ENCODE data around the gene SLC46A2. TPM values are rescaled to one million over a fixed set of nuclear protein-coding genes. Genes with fewer than 3 reads are reported as not detected.

The SLC46A2 gene
- total and polyA plus RNA-seq, 2 of the 8 experiments (the other 6 are each of a cell fraction or from before 2014, with no cell fraction given), result 0.03 TPM; not detected in 1

GRCh38 chr9:112911736-112912135 lies 21.1 kb upstream of the SLC46A2 start:
- no peak overlapping the region for H2AK5ac ChIP-seq (ENCODE audit: low read depth, low read length)
- no peaks in the 10 kb centered on the region for H3K79me2 ChIP-seq (ENCODE audit: control insufficient read depth in 1 of 2, insufficient read depth in 2 of 2, low read length in 2 of 2)
- peaks cover 5 to 9% of the 10 kb centered on the region in 2 experiments for H3K9me3 ChIP-seq (ENCODE audit: insufficient read depth in 2 of 2, low read depth in 1 of 2, low read length in 1 of 2)
- no peak overlapping the region for H2AFZ ChIP-seq (ENCODE audit: low read length)
- no peak overlapping the region for H2BK5ac ChIP-seq (ENCODE audit: low read depth, low read length)
- H3K4me3 ChIP-seq (ENCODE audit: extremely low read depth in 1 of 4, insufficient read depth in 2 of 4, low read depth in 3 of 4, low read length in 4 of 4), result no peak overlapping the region
- CTCF ChIA-PET (ENCODE audit: partially characterized antibody), result interaction anchor here (0.7 to 4.9 kb wide), 5 partner anchors 8 to 76 kb away, joined by 3 to 28 read pairs (median 4); no protein-coding TSS in a partner anchor
- no peak overlapping the region for H3K18ac ChIP-seq (ENCODE audit: extremely low read depth, low read length)
- FAIRE-seq (no peak), DNase-seq (ENCODE audit: low read depth in 1 of 2, low spot score in 2 of 2) (no peak)
- no peak overlapping the region for H2BK12ac ChIP-seq (ENCODE audit: low read depth, low read length)
- H3K4me1 ChIP-seq (replicated peaks in 1 of 4; ENCODE audit: control insufficient read depth in 3 of 4, insufficient read depth in 4 of 4, low read length in 3 of 4), result no peaks in the 10 kb centered on the region
- no peaks in the 10 kb centered on the region for H3K23me2 ChIP-seq (ENCODE audit: low read depth, low read length)
- H3K4ac ChIP-seq (replicated peaks; ENCODE audit: insufficient read length, low read depth, low read length), result no peak overlapping the region
- H4K20me1 ChIP-seq (replicated peaks in 1 of 2; ENCODE audit: control insufficient read depth in 1 of 2, insufficient read depth in 2 of 2, low read length in 2 of 2), result no peaks in the 10 kb centered on the region
- no peak overlapping the region for H4K5ac ChIP-seq (ENCODE audit: insufficient read length, low read depth, low read length)
- POLR2A ChIA-PET (ENCODE audit: partially characterized antibody), result no interaction called here
- no peak overlapping the region for H2BK20ac ChIP-seq (ENCODE audit: low read length)
- H2BK15ac ChIP-seq (ENCODE audit: low read length), result no peak overlapping the region
- no peak overlapping the region for H3K9ac ChIP-seq (replicated peaks in 1 of 4; ENCODE audit: extremely low read depth in 1 of 4, low read depth in 3 of 4, low read length in 3 of 4)
- H3K56ac ChIP-seq (replicated peaks; ENCODE audit: insufficient read length, low read depth, low read length), result no peak overlapping the region
- H3K27me3 ChIP-seq (replicated peaks in 1 of 4; ENCODE audit: control insufficient read depth in 3 of 4, extremely low read depth in 1 of 4, insufficient read depth in 3 of 4, low read length in 3 of 4), result no peaks in the 10 kb centered on the region; a peak in 1 of 7 replicates
- no peak overlapping the region for H3K4me2 ChIP-seq (ENCODE audit: insufficient read depth in 1 of 2, low read depth in 2 of 2, low read length in 2 of 2)
- no peak overlapping the region for H2BK120ac ChIP-seq (replicated peaks; ENCODE audit: low read depth, low read length)
- no peak overlapping the region for H3K14ac ChIP-seq (ENCODE audit: insufficient read length)
- no peak overlapping the region for H4K91ac ChIP-seq (replicated peaks; ENCODE audit: insufficient read length, low read length)
- H4K8ac ChIP-seq (ENCODE audit: extremely low read depth, insufficient read depth, low read length), result no peak overlapping the region
- TF ChIP-seq YY1 (IDR thresholded peaks at IDR 0.05; ENCODE audit: low read depth, low read length) (no peak), GTF2F1 (IDR thresholded peaks at IDR 0.05; ENCODE audit: borderline replicate concordance, low read depth, low read length) (no peak)
- H3K27ac ChIP-seq (ENCODE audit: low read depth, low read length), result no peak overlapping the region
- H3K79me1 ChIP-seq (ENCODE audit: low read depth, low read length), result no peaks in the 10 kb centered on the region
- 90% methylated on average over 2 of the region's 2 CpGs; no CpG with 5 or more reads in 1 of the 2 experiments for WGBS, 2 experiments (ENCODE audit: extremely low coverage in 1 of 2, insufficient coverage in 1 of 2, insufficient read length in 1 of 2, insufficient replicate concordance in 2 of 2, low coverage in 1 of 2, low lambda C conversion rate in 2 of 2, missing lambda C conversion rate in 1 of 2)
- no peaks in the 10 kb centered on the region for H3K36me3 ChIP-seq (ENCODE audit: control insufficient read depth in 2 of 4, insufficient read depth in 4 of 4, low read length in 3 of 4)
- H3K23ac ChIP-seq (ENCODE audit: insufficient read length), result no peak overlapping the region
